NCI-H1105 treated with DMSO at 0.1 percent for 48 hours (cell line): ENCODE measurements around the gene IGSF11.
A peak's percentile ranks its signal among the peaks of the same experiment; 100 is the strongest.
"Not testable (repeated sequence)": the region's sequence is repeated elsewhere in the genome, so short reads cannot be mapped to it uniquely, and the experiment has no call there.

Experiments used
- DNase-seq: peaks from one replicate; lab custom pipeline; 2025; lab: John Stamatoyannopoulos, UW

The IGSF11 gene

GRCh38 chr3:118988198-118989130 is 46.2 kb downstream of the IGSF11 start:
- no peak for DNase-seq

- peak; percentile 71 for DNase-seq
Measured at GRCh38 chr3:118987477-118987876, 47.2 kb downstream of the IGSF11 start.

- DNase-seq, result no peak
Measured at GRCh38 chr3:118986734-118987133, 47.9 kb downstream of the IGSF11 start.

DNA sequence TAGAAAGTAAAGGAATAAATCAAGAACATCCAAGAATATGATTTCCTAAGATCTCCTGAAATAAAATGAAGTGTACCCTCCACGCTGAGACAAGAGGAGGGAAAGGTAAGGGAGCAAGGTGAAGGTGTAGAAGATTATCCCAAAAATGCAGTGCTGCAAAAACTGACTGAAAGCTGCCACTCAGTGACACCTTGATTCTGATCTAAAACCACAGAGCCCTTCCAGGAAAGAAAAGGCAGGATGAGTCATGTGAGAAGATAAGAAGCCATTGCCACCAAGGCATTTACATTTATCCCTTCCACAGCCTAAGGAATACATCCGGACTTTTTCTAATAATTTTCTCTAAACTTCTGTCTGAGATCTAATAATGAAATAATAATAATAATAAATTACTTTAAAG is 49.9 kb downstream of the IGSF11 start:
- DNase-seq, result no peak

GRCh38 chr3:118981494-118982134 is 53.0 kb downstream of the IGSF11 start:
- no peak for DNase-seq

GRCh38 chr3:118980832-118981231 is 53.8 kb downstream of the IGSF11 start:
- DNase-seq, result no peak

DNA sequence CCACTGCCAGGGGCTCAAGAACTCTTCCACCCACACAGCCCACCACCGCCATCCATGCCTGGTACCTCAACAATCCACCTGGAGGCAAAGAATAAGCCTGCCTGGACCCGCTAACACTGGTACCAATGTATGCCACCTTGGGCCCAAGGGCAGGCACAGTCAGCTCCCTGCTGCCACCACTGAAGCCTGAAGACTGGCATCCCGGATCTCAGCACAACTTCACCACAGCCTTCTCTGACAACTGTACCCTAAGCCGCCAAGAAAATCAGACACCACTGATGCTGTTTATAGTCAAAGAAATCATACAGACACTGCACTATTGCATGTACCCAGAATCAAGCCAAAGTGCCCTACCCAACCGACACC is 56.3 kb downstream of the IGSF11 start:
- DNase-seq, result no peak

DNA sequence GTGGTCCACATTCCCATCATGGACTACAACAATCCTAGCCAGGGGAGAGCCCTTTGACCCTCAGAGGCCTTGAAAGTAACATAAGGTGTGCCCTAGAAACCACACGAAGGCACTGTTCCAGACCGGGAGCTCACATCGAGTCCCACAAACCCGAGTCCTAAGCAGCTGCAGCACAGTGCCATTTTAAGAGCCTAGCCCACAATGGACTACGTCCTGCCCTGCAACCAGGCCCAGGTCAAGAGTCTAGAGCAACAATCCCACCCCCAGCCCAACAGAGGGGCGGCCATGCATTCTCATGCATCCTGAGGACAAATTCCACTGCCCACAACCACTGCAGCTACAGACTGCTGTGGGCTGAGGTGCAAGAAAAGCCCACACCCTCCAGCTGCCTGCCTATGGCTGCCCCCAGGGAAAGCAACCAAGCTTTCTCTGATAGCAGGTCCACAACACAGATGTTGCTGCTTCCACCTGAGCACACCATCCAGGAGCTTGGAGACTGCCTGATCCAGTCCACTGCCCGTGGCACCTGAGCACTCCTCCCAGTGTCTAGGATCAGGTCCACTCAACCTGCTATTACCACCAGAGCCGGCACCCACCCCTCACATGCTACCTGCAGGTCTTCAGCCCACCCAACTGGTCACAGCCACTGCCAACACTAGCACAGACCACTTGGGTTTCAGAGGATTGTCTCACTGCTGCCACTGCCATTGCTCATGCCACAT is 56.8 kb downstream of the IGSF11 start:
- no peak for DNase-seq

DNA sequence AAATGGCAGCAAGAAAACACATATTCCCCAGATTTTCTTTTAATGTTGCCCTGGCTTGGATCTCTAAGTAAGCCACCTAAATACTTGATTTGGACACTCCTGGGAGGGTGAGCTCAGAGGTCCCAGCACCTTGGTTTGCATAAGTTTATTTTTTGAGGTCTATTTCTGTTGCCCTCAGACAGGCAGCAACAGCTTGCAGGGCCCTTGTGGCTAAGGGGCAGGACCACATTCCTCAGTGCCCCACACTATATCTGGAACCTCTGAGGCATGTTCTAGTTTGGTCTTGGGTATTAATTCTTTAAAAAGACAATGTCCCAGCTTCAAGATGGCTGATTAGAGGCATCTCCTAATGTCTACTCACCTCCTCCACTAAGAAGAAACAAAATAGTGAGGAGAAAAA is 57.5 kb downstream of the IGSF11 start:
- no peak for DNase-seq

DNA sequence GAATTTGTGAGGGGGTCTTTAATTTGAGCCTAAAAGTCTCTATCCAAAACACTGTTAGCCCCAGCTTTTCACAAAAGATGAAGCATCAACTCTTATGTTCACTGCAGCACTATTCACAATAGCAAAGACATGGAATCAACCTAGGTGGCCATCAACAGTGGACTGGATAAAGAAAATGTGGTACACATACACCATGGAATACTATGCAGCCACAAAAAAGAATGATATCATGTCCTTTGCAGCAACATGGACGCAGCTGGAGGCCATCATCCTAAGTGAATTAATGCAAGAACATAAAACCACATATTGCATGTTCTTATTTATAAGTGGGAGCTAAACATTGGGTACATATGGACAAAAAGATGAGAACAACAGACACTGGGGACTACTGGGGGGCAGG is 59.2 kb downstream of the IGSF11 start:
- DNase-seq, result not testable (repeated sequence)

DNA sequence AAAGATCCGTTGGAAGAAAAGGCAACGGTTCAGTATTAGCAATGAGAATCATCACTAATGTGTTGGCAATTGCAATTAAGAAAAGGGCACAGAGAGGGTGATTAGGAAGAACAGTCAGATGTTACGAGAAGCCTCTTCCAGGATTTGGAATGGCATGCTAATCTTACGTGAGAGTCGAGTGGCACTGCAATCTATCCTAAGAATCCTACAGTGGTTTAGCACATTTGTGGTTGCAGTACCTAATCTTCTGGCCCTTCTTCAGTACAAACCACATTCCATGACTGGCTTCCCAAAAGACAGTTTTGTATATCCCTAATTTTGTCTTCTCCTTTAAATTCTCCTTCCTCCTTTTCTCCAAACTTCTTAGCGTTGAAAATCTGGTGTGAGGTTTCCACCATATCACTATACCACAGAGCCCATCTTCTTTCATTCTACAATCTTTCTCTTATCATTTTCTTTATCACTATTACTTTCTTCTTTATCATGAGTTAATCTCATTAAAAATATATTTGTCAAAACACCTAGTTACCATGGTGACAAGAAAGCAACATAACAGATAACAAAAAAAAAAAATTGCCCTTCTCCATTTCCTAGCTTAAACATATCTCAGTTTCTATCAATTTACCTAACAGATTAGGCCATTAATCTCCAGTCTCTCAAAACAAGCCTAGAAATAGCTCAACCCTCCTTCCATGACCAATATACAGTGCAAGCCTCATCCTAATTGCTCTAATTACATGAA is 60.1 kb downstream of the IGSF11 start:
- DNase-seq, result peak; percentile 65

DNA sequence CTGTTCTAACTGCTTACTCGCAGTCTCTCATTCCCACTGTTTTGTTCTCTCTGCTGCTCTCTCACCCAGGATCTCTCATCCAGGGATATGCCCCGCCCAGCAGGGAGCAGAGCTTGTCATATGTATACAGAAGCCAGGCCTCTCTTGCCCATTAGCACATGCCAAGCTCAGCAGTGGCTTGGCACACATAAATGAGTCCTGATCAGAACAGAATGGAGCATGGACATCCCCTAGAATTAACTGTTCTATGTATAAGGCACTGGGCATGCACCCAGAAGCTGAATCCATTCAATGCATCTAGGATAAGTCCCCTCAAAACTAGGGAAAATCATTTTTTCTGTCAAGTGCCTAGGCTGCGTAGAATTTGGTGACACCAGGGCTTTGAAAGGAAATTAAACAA is 61.6 kb downstream of the IGSF11 start:
- peak; percentile 34 for DNase-seq

GRCh38 chr3:118970819-118971218 is 63.8 kb downstream of the IGSF11 start:
- peak; percentile 94 for DNase-seq

GRCh38 chr3:118968640-118969039 is 66.0 kb downstream of the IGSF11 start:
- DNase-seq, result no peak

DNA sequence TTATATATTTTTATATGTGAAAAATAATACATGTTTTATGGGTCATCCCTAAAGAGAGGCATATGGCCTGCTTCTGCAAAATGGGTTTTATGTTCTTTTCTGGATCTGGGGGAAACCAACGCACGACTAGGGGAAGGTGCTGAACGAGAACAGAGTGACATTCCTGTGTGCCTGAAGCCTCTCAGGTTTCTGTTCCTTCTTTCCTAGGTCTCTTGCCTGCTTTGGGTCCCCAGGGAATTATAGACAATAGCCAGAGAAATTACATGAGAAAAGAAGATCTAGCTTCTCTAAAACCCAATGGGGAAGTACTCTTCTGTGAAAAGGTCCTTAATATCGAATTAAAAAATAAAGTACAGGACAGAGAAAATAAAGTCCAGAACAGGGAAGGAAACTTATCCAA is 66.5 kb downstream of the IGSF11 start:
- no peak for DNase-seq

- DNase-seq, result no peak
Measured at GRCh38 chr3:118966700-118967099, 67.9 kb downstream of the IGSF11 start.

- no peak for DNase-seq
Measured at GRCh38 chr3:118963711-118964110, 70.9 kb downstream of the IGSF11 start.

DNA sequence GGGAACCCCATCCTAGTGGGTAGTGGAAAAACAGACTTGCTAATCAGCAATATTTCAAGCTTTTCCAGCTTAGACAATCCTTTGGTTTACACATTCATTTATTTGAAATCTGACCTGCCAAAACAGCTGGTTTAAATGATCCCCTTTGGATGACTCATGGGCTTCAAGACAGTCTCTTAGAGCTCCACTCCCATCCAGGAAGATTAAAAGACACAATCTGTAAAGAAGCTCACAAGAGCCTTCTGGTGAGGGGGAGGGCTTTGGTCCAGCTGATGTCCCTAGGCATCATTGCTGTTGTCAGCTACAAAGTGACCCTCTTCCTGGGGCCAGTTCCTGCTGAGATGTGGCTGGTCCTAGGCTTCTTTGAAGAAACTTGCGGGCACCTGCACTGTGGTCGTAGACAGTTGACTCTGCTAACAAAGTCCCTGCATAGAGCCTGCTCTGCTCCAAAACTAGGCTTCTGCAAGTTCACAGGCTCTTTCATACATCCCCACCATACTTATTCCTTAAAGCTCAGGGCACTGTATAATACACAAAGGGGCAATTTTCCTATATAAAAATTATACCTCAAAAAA is 73.7 kb downstream of the IGSF11 start:
- no peak for DNase-seq

DNA sequence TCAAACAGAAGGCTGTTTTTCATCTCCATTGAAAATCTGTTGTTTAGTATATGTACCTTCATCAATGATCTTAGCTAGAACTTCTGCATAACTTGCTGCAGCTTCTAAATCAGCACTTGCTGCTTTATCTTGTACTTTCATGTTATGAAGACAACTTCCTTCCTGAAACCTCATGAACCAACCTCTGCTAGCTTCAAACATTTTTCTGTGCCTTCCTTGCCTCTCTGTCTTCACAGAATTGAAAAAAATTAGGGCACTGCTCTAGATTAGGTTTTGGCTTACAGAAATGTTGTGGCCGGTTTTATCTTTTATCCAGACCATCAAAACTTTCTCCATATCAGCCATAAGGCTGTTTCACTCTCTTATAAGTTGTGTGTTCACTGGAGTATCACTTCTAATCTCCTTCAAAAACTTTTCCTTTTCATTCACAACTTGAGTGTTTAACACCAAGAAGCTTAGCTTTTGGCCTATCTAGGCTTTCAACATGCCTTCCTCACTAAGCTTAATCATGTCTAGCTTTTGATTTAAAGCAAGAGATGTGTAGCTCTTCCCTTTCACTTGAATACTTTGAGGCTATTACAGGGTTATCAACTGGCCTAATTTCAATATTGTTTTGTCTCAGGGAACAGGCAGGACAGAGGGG is 78.6 kb downstream of the IGSF11 start:
- DNase-seq, result no peak

DNA sequence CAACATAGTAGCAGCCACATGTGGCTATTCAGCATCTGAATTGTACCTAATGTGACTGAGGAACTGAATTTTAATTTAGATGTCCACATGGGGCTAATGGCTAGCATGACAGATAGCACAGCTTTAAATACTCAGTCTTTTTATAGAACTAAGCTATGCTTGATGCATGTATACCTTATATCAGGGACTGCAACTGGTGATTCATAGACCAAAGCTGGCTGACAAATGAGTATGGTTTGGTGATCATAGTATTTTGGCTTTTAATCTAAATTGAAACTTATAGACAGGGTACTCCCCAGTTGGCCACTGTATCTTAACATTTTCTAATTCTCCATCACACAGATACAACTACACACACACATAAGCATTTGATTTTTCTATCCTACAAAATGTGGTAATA is 83.6 kb downstream of the IGSF11 start:
- DNase-seq, result no peak

DNA sequence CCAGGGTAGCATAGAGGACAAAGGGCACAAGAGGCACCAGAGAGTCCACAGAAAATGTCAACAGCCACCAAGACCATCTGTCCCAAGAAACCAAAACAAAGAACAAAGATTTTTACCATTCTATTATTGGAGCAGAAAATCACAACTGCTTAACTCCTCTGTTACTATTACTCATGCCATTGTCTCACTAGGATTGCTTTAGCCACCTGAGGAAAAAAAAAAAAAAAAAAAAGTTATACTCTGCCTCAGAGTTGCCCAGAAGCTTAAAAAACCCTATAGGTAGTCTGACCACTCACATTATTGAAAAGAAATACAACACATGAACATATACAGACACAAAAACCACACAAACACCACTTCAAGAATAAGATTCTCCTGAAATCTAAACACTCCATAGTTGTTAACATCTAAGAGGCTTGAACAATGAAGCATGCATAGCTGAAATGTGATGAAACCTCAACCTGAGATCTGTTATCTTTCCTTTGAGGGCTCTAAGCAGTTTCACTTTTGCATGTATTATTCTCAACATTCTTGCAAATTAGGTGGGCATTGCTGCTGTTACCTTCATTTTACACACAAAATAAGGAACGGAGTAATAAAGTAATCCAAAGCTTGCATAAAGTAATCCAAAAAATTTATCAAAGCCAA is 85.4 kb downstream of the IGSF11 start:
- DNase-seq, result no peak
